HepG2 (cell line): ENCODE measurements around the gene WDR59. TPM values are rescaled to one million over a fixed set of nuclear protein-coding genes. Genes with fewer than 3 reads are reported as not detected.
A peak's percentile ranks its signal among the peaks of the same experiment; 100 is the strongest.

Experiments
- ARID2 ChIP-seq: sonication (generic); formaldehyde crosslinking; IDR thresholded peaks from 2 replicates; pipeline ENCODE4 v1.8.1; 2022; ENCODE audit warnings: mild to moderate bottlenecking, missing genetic modification reagents, borderline replicate concordance
- BRD4 ChIP-seq: sonication (generic); formaldehyde crosslinking; IDR thresholded peaks from 2 replicates; pipeline ENCODE4 v1.4.0; 2020; ENCODE audit warnings: missing genetic modification reagents
- CBFB ChIP-seq: sonication (generic); formaldehyde crosslinking; IDR thresholded peaks from 2 replicates; pipeline ENCODE4 v1.4.0; 2020; ENCODE audit warnings: missing genetic modification reagents
- CTCF ChIP-seq: sonication (generic); formaldehyde crosslinking; IDR thresholded peaks from 2 replicates; pipeline ENCODE4 v1.5.0; 2020; ENCODE audit warnings: mild to moderate bottlenecking, missing genetic modification reagents, moderate library complexity
- DMTF1 ChIP-seq: sonication (generic); formaldehyde crosslinking; IDR thresholded peaks from 2 replicates; pipeline ENCODE4 v1.4.0; 2020; ENCODE audit warnings: mild to moderate bottlenecking, missing genetic modification reagents
- FOXA1 ChIP-seq, 2 experiments: fragments of 450-650 bp in 1 of 2; sonication (generic) in 1 of 2; formaldehyde crosslinking in 1 of 2; IDR thresholded peaks; 2 replicates each; pipeline versions ENCODE4 v1.4.0 to v1.6.1; 2016 to 2020; ENCODE audit warnings: missing genetic modification reagents in 1 of 2
- KAT7 ChIP-seq: IDR thresholded peaks from 2 replicates; pipeline ENCODE4 v1.6.1; 2018; ENCODE audit warnings: borderline replicate concordance, missing compliant biosample characterization
- MED13 ChIP-seq: sonication (generic); formaldehyde crosslinking; IDR thresholded peaks from 2 replicates; pipeline ENCODE4 v1.5.0; 2020; ENCODE audit warnings: missing genetic modification reagents
- MTF1 ChIP-seq: sonication (generic); formaldehyde crosslinking; IDR thresholded peaks from 2 replicates; pipeline ENCODE4 v1.5.0; 2020; ENCODE audit warnings: missing genetic modification reagents
- MZF1 ChIP-seq: sonication (generic); formaldehyde crosslinking; IDR thresholded peaks from 2 replicates; pipeline ENCODE4 v1.8.1; 2023; ENCODE audit warnings: mild to moderate bottlenecking, missing genetic modification reagents, borderline replicate concordance
- NFYB ChIP-seq: sonication (generic); formaldehyde crosslinking; IDR thresholded peaks from 2 replicates; pipeline ENCODE4 v1.4.0; 2020; ENCODE audit warnings: missing genetic modification reagents
- RELA ChIP-seq: sonication (generic); formaldehyde crosslinking; IDR thresholded peaks from 2 replicates; pipeline ENCODE4 v1.4.0; 2020; ENCODE audit warnings: missing genetic modification reagents
- SMAD3 ChIP-seq: sonication (generic); formaldehyde crosslinking; IDR thresholded peaks from 2 replicates; pipeline ENCODE4 v1.4.0; 2020; ENCODE audit warnings: missing genetic modification reagents
- ZMYM2 ChIP-seq: sonication (generic); formaldehyde crosslinking; IDR thresholded peaks from 2 replicates; pipeline ENCODE4 v1.8.0; 2022; ENCODE audit warnings: mild to moderate bottlenecking, missing genetic modification reagents
- ZNF143 ChIP-seq: sonication (generic); formaldehyde crosslinking; IDR thresholded peaks from 2 replicates; pipeline ENCODE4 v1.4.0; 2020; ENCODE audit warnings: missing genetic modification reagents
- ZNF205 ChIP-seq: IDR thresholded peaks from 2 replicates; pipeline ENCODE4 v1.6.1; 2018; ENCODE audit warnings: missing biosample characterization, missing genetic modification reagents
- ZNF569 ChIP-seq: sonication (generic); formaldehyde crosslinking; IDR thresholded peaks from 2 replicates; pipeline ENCODE4 v1.5.0; 2020; ENCODE audit warnings: mild to moderate bottlenecking, missing genetic modification reagents, moderate library complexity, borderline replicate concordance
- ZNF660 ChIP-seq: sonication (generic); formaldehyde crosslinking; IDR thresholded peaks from 2 replicates; pipeline ENCODE4 v1.5.1; 2020; ENCODE audit warnings: mild to moderate bottlenecking, low read depth, missing genetic modification reagents, borderline replicate concordance
- polyA plus RNA-seq, 8 experiments: library from polyadenylated mRNA; depleted of rRNA in 3 of 8; stranded (reverse) in 7 of 8; unstranded in 1 of 8; fragments of >200 nt; fragmentation: Illumina TruSeq in 4 of 8; extraction: Trizol in 4 of 8; gene quantifications; 2 replicates each; pipeline versions ENCODE4 v1.2.1 to v1.2.3, GENCODE V29; 2011 to 2016; ENCODE audit warnings: low read depth in 4 of 8, missing spikeins in 1 of 8, mixed read lengths in 1 of 8; ENCODE audit not compliant: insufficient read depth in 1 of 8
- total RNA-seq, 5 experiments: library from RNA; depleted of rRNA; stranded (reverse); fragments of >200 nt; fragmentation: Illumina TruSeq; extraction: Trizol; gene quantifications; 2 replicates each; pipeline ENCODE4 v1.2.3, GENCODE V29; 2016; ENCODE audit warnings: low read depth in 1 of 5
- TF ChIP-seq, protein P1 (sequence below): IDR thresholded peaks from 2 replicates; pipeline ENCODE4 v1.6.1; 2016; ENCODE audit warnings: low read depth, missing genetic modification reagents, missing compliant biosample characterization
- TF ChIP-seq, protein P2 (sequence below): sonication (generic); formaldehyde crosslinking; IDR thresholded peaks from 2 replicates; pipeline ENCODE4 v1.5.1; 2020; ENCODE audit warnings: mild to moderate bottlenecking, moderate library complexity, missing genetic modification reagents

The WDR59 gene
- total and polyA plus RNA-seq, 2 of the 13 experiments (the other 11 are each of a cell fraction or from before 2014, with no cell fraction given): 65.2 to 306 TPM

DNA sequence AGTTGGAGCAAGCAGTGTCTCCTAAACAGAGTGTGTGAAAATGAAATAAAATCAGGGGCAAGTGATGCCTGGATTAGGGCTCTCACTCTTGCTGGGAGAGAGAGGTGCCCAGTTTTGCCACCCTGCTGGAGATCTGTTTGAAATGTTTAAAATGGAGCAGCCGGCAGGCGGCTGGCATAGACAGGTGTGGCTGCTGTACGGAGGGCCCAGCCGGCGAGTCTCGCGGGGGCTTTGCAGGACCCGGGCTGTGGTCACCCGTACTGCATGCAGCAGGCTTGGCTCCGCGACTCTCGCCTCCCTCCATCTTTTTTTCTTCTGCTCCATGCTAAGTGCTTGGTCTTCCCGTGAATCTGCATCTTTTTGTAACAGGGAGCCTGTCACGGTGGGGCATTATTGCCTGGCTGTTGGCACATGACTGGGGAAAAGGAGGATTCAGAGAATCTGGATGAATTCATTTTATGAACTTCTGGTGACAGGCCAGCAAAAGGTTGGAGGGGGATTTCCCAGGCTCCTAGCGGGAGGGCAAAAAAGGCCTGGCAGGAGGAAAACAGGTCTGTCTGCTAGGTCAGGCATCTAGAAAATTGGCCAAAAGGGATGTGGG lies 15.7 kb upstream of the WDR59 start (continued):
- TF ChIP-seq, protein P1, sequence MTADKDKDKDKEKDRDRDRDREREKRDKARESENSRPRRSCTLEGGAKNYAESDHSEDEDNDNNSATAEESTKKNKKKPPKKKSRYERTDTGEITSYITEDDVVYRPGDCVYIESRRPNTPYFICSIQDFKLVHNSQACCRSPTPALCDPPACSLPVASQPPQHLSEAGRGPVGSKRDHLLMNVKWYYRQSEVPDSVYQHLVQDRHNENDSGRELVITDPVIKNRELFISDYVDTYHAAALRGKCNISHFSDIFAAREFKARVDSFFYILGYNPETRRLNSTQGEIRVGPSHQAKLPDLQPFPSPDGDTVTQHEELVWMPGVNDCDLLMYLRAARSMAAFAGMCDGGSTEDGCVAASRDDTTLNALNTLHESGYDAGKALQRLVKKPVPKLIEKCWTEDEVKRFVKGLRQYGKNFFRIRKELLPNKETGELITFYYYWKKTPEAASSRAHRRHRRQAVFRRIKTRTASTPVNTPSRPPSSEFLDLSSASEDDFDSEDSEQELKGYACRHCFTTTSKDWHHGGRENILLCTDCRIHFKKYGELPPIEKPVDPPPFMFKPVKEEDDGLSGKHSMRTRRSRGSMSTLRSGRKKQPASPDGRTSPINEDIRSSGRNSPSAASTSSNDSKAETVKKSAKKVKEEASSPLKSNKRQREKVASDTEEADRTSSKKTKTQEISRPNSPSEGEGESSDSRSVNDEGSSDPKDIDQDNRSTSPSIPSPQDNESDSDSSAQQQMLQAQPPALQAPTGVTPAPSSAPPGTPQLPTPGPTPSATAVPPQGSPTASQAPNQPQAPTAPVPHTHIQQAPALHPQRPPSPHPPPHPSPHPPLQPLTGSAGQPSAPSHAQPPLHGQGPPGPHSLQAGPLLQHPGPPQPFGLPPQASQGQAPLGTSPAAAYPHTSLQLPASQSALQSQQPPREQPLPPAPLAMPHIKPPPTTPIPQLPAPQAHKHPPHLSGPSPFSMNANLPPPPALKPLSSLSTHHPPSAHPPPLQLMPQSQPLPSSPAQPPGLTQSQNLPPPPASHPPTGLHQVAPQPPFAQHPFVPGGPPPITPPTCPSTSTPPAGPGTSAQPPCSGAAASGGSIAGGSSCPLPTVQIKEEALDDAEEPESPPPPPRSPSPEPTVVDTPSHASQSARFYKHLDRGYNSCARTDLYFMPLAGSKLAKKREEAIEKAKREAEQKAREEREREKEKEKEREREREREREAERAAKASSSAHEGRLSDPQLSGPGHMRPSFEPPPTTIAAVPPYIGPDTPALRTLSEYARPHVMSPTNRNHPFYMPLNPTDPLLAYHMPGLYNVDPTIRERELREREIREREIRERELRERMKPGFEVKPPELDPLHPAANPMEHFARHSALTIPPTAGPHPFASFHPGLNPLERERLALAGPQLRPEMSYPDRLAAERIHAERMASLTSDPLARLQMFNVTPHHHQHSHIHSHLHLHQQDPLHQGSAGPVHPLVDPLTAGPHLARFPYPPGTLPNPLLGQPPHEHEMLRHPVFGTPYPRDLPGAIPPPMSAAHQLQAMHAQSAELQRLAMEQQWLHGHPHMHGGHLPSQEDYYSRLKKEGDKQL (CRISPR knock-in tag): no peak
- TF ChIP-seq DMTF1 (CRISPR knock-in tag) (no peak), NFYB (CRISPR knock-in tag) (no peak), ZNF569 (CRISPR knock-in tag) (no peak), BRD4 (CRISPR knock-in tag) (no peak), ZNF143 (no peak; the same call in 1 of the 2 replicates), ARID2 (CRISPR knock-in tag) (no peak), KAT7 (no peak), ZNF205 (CRISPR knock-in tag) (no peak), MZF1 (CRISPR knock-in tag) (no peak), MTF1 (CRISPR knock-in tag) (no peak), FOXA1 (IDR thresholded peaks at IDR 0.05) (no peak), FOXA1 (CRISPR knock-in tag; IDR thresholded peaks at IDR 0.05) (no peak), ZNF660 (no peak), MED13 (CRISPR knock-in tag) (no peak), RELA (peak; percentile 32; the same call in 1 of the 2 replicates), CTCF (CRISPR knock-in tag) (no peak), CBFB (CRISPR knock-in tag) (no peak), ZMYM2 (no peak), SMAD3 (no peak)
- TF ChIP-seq, protein P2, sequence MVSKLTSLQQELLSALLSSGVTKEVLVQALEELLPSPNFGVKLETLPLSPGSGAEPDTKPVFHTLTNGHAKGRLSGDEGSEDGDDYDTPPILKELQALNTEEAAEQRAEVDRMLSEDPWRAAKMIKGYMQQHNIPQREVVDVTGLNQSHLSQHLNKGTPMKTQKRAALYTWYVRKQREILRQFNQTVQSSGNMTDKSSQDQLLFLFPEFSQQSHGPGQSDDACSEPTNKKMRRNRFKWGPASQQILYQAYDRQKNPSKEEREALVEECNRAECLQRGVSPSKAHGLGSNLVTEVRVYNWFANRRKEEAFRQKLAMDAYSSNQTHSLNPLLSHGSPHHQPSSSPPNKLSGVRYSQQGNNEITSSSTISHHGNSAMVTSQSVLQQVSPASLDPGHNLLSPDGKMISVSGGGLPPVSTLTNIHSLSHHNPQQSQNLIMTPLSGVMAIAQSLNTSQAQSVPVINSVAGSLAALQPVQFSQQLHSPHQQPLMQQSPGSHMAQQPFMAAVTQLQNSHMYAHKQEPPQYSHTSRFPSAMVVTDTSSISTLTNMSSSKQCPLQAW (CRISPR knock-in tag): peak; percentile 65; the same call in 1 of the 2 replicates
